Muscle layer of duodenum (tissue), 2 donors: Measurements from ENCODE around the gene HIPK3.
"Not testable (repeated sequence)": the region's sequence is repeated elsewhere in the genome, so short reads cannot be mapped to it uniquely, and the experiment has no call there.

Experiments
- H3K27ac ChIP-seq: one replicate; pipeline ENCODE4 v1.7.0; 2013; ENCODE audit warnings: mild to moderate bottlenecking, low read length
- H3K27me3 ChIP-seq: one replicate; pipeline ENCODE4 v1.7.0; 2013; ENCODE audit warnings: low read depth, mild to moderate bottlenecking, control low read depth, low read length
- H3K36me3 ChIP-seq, 2 donors: one replicate each; pipeline ENCODE4 v1.7.0; 2013; ENCODE audit warnings: low read length in 2 of 2, control low read depth in 1 of 2, mild to moderate bottlenecking in 1 of 2; ENCODE audit not compliant: insufficient read depth in 2 of 2, control insufficient read depth in 1 of 2
- H3K4me1 ChIP-seq, 2 donors: one replicate each; pipeline ENCODE4 v1.7.0; 2013; ENCODE audit warnings: low read length in 2 of 2, mild to moderate bottlenecking in 2 of 2, control low read depth in 1 of 2, moderate library complexity in 1 of 2; ENCODE audit not compliant: insufficient read depth in 2 of 2, control insufficient read depth in 1 of 2
- H3K4me3 ChIP-seq, 2 donors: one replicate each; pipeline ENCODE4 v1.7.0; 2013; ENCODE audit warnings: low read length in 2 of 2, low read depth in 1 of 2, mild to moderate bottlenecking in 1 of 2
- H3K9me3 ChIP-seq, 2 donors: one replicate each; pipeline ENCODE4 v1.7.0; 2013; ENCODE audit warnings: low read length in 2 of 2, control low read depth in 1 of 2, mild to moderate bottlenecking in 1 of 2; ENCODE audit not compliant: control insufficient read depth in 1 of 2
- donor health status: healthy.

HIPK3 gene

GRCh38 chr11:33261350-33261749, 4.2 kb downstream of the HIPK3 start:
- Histone ChIP-seq H3K36me3 (peaks cover 0 to 19% of the 10 kb centered on the region in 2 donors), H3K4me1 (peaks cover 10 to 43% of the 10 kb centered on the region in 2 donors)
- not testable (repeated sequence) for H3K4me3 ChIP-seq, H3K27me3 ChIP-seq, H3K9me3 ChIP-seq, H3K27ac ChIP-seq

DNA sequence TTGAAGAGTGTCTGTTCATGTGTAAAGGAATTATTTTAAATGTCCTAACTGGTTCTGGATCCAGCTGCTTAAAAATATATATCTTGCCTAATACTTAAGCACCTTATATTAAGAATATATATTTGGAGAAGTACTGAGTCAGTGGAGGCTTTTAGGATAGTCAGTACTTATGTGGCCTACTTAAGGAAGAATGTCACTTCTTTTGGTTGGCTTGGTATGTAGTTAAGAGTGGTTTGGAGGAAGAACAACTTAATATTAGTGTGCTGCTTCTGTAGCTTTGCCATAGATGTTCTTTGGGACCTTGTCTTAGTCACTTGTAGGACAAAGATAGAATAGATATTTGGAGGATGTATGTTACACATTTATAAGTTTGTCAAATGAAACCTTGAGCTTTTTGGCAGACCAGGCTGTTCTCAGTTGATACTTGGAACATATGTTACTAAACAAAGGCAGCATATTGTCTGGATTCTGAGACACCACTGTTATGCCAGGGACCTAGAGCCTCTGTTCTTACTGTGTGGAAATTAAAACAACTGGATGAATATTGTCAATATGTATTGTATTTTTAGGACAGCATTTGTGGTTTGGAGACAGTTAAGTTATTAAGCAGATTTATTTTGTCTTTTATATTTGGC, 4.9 kb downstream of the HIPK3 start:
- Histone ChIP-seq H3K4me3 (peak overlapping the region in 1 of 2 donors; percentile 7), H3K9me3 (no peaks in the 10 kb centered on the region), H3K4me1 (peaks cover 5 to 50% of the 10 kb centered on the region in 2 donors), H3K36me3 (peaks cover 0 to 15% of the 10 kb centered on the region in 2 donors), H3K27ac (peak overlapping the region; percentile 27), H3K27me3 (no peaks in the 10 kb centered on the region)

DNA sequence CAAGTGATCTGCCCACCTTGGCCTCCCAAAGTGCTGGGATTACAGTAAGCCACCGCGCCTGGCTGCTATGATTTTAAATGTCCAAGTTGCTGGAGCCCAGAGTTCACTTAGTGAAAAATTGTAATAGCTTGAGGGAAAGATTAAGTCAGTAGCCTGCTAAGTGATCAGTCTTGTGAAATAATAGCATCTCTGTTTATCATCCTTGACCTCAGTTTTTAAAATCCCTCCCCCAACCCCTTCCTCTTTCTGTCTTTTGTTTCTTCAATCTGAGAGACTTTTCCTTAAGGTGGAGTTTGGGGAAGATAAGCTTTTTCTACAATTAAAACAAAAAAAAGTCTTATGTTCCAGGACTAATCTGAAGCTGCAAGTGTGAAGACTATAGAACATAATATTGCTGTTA, 6.4 kb downstream of the HIPK3 start:
- no peak overlapping the region for H3K4me3 ChIP-seq
- H3K27me3 ChIP-seq = no peaks in the 10 kb centered on the region
- no peak overlapping the region for H3K27ac ChIP-seq
- H3K4me1 ChIP-seq = peaks cover 5 to 54% of the 10 kb centered on the region in 2 donors
- H3K36me3 ChIP-seq = peaks cover 0 to 3% of the 10 kb centered on the region in 2 donors
- no peaks in the 10 kb centered on the region for H3K9me3 ChIP-seq

- Histone ChIP-seq H3K36me3 (no peaks in the 10 kb centered on the region), H3K4me3 (no peak overlapping the region), H3K27me3 (no peaks in the 10 kb centered on the region), H3K4me1 (peaks cover 5 to 66% of the 10 kb centered on the region in 2 donors), H3K9me3 (no peaks in the 10 kb centered on the region), H3K27ac (no peak overlapping the region)
These were observed 7.7 kb downstream of the HIPK3 start for GRCh38 chr11:33264926-33265325.

- Histone ChIP-seq H3K4me1 (peaks cover 5 to 58% of the 10 kb centered on the region in 2 donors), H3K27ac (no peak overlapping the region), H3K36me3 (no peaks in the 10 kb centered on the region), H3K27me3 (no peaks in the 10 kb centered on the region), H3K4me3 (no peak overlapping the region), H3K9me3 (no peaks in the 10 kb centered on the region)
These were observed 9.4 kb downstream of the HIPK3 start for GRCh38 chr11:33266393-33267215.

DNA sequence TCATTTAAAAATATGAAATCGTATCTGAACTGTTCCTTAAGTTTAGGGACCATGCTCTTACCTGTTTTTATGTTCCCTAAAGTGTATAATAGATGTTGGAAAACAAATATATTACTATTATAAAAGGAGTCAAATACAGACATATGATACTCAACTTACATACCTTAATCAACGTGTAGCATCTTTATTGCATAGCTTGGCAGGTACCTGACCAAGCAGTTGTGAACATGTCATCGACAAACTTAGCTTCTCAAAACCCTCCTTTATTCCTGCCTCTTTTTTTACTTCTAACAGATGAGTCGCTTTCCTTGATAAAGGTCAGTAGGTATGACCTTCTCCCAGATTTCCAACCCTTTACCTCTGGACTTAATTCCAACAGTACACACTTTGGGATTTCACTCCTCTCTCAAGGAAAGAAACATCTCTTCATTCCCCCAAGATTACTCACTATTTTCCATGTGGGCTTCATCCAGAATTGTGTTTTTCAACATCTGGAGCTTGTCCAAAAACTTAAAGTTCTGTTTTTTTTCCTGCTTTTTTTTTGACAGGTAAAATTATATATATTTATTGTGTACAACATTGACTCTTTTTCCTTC, 11.9 kb downstream of the HIPK3 start:
- peaks cover 0 to 51% of the 10 kb centered on the region in 2 donors for H3K4me1 ChIP-seq

DNA sequence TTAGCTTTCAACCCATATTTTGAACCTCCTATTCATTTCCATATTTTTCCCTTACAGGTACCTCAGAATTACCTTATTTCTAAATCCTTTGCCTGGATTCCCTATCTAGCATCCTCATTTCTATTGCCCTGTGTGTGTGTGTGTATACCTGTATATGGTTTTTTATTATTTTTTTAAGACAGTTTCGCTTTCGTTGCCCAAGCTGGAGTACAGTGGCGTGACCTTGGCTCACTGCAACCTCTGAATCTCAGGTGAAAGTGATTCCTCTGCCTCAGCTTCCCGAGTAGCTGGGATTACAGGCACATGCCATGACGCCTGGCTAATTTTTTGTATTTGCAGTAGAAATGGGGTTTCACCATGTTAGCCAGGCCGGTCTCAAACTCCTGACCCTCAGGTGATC, 12.6 kb downstream of the HIPK3 start:
- H3K27me3 ChIP-seq = no peaks in the 10 kb centered on the region
- no peak overlapping the region for H3K27ac ChIP-seq
- H3K4me3 ChIP-seq = no peak overlapping the region
- no peaks in the 10 kb centered on the region for H3K36me3 ChIP-seq
- peaks cover 3 to 48% of the 10 kb centered on the region in 2 donors for H3K4me1 ChIP-seq
- no peaks in the 10 kb centered on the region for H3K9me3 ChIP-seq

More for the DNA sequence above, 11.9 kb downstream of the HIPK3 start:
- Histone ChIP-seq H3K36me3 (no peaks in the 10 kb centered on the region), H3K9me3 (no peaks in the 10 kb centered on the region), H3K27me3 (no peaks in the 10 kb centered on the region), H3K4me3 (no peak overlapping the region), H3K27ac (no peak overlapping the region)

- Histone ChIP-seq H3K27me3 (no peaks in the 10 kb centered on the region), H3K4me3 (no peak overlapping the region), H3K36me3 (no peaks in the 10 kb centered on the region), H3K27ac (no peak overlapping the region), H3K4me1 (peaks cover 8 to 58% of the 10 kb centered on the region in 2 donors), H3K9me3 (no peaks in the 10 kb centered on the region)
These were observed 13.9 kb downstream of the HIPK3 start for GRCh38 chr11:33271059-33271458.

DNA sequence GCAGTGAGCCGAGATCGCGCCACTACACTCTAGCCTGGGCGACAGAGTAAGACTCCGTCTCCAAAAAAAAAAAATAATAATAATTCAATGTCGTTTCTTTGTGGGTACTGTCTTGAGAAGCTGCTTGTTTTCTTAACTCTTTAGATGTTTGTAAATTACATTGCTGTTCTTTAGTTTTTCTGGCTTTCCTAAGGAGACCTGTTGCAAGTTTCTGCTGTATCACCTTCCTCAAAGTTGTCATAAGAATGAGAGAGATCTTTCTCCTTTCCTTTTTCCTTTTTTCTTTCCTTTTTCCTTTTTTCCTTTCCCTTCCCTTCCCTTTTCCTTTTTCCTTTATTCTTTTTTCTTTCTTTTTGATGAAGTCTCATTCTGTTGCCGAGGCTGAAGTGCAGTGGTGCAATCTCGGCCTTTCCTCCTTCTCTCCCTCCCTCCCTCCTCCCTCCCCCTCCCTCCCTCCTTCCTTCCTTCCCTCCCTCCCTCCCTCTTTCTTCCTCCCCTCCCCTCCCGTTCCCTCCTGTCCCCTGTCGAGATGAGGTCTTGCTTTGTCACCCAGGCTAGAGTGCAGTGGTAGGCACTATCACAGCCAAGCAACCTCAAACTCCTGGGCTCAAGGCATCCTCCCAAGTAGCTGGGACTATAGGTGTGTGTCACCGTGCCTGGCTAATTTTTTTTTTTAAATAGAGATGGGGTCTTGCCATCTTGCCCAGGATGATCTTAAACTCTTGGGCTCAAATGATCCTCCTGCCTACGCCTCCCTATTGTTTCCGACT, 15.3 kb downstream of the HIPK3 start:
- peaks cover 9 to 54% of the 10 kb centered on the region in 2 donors for H3K4me1 ChIP-seq
- H3K36me3 ChIP-seq = no peaks in the 10 kb centered on the region
- H3K9me3 ChIP-seq = no peaks in the 10 kb centered on the region
- H3K27ac ChIP-seq = no peak overlapping the region
- no peak overlapping the region for H3K4me3 ChIP-seq
- H3K27me3 ChIP-seq = no peaks in the 10 kb centered on the region

- no peak overlapping the region for H3K4me3 ChIP-seq
- no peaks in the 10 kb centered on the region for H3K9me3 ChIP-seq
- no peaks in the 10 kb centered on the region for H3K36me3 ChIP-seq
- H3K27me3 ChIP-seq = no peaks in the 10 kb centered on the region
- no peak overlapping the region for H3K27ac ChIP-seq
- peaks cover 9 to 53% of the 10 kb centered on the region in 2 donors for H3K4me1 ChIP-seq
These were observed 16.5 kb downstream of the HIPK3 start for GRCh38 chr11:33273656-33274055.

DNA sequence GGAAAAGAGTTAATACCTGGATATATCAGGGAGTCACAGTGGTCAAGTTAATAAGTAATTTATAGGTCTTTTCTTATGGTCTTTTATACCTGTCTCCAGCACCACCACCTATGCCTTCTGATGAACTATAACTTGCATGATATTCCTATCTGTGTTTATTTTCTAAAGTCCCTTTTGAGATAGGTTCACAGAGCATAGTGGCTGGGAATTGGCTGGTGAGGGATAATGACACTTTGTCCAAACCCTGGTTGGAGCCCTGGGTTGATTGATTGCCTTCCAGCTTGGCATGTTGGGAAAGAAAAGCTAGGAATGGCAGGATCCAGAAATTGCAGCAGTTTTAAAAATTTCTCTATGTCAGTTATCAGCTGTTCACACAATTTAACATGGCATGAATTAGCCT, 23.2 kb downstream of the HIPK3 start:
- no peak overlapping the region for H3K4me3 ChIP-seq
- peaks cover 6 to 32% of the 10 kb centered on the region in 2 donors for H3K4me1 ChIP-seq

More for the DNA sequence above, 23.2 kb downstream of the HIPK3 start:
- no peaks in the 10 kb centered on the region for H3K9me3 ChIP-seq
- no peaks in the 10 kb centered on the region for H3K36me3 ChIP-seq
- H3K27ac ChIP-seq = no peak overlapping the region
- no peaks in the 10 kb centered on the region for H3K27me3 ChIP-seq
